Endometrial microvascular endothelial cells (primary cell): ENCODE data around the gene SNRNP48. TPM values are rescaled to one million over a fixed set of nuclear protein-coding genes. Genes with fewer than 3 reads are reported as not detected.

Experiments used
- in situ Hi-C: cut with HindIII; loops from 2 replicates; pipeline ENCODE4 v1.10.0; 2017; ENCODE audit warnings: low sequenced_read_pairs, low pct_unique_long_range_greater_than_20kb; ENCODE audit errors: inconsistent ontology term
- total RNA-seq: library from RNA; depleted of rRNA; stranded (reverse); fragments of >200 nt; gene quantifications from one replicate; pipeline ENCODE4 v1.2.3, GENCODE V29; 2015; ENCODE audit errors: inconsistent ontology term

Gene SNRNP48
- total RNA-seq, 1 donor from 2014 or later: 8.5 TPM

- in situ Hi-C loops: no loop called here
These were observed 2.3 kb upstream of the SNRNP48 start for GRCh38 chr6:7587631-7588100.

GRCh38 chr6:7588506-7588905 lies 1.5 kb upstream of the SNRNP48 start:
- in situ Hi-C loops: no loop called here

GRCh38 chr6:7589221-7589620 lies 777 bp upstream of the SNRNP48 start:
- in situ Hi-C loops: no loop called here

GRCh38 chr6:7590918-7591302 lies 912 bp downstream of the SNRNP48 start:
- in situ Hi-C loops: no loop called here

GRCh38 chr6:7591770-7592169 lies 1.8 kb downstream of the SNRNP48 start:
- in situ Hi-C loops: no loop called here

GRCh38 chr6:7593229-7593628 lies 3.2 kb downstream of the SNRNP48 start:
- in situ Hi-C loops: no loop called here

- in situ Hi-C loops: no loop called here
These were observed 4.7 kb downstream of the SNRNP48 start for GRCh38 chr6:7594579-7595125.

- in situ Hi-C loops: loop anchor here (25.0 kb wide), 1 partner anchor 317 kb away; no protein-coding TSS in a partner anchor
These were observed 14.0 kb downstream of the SNRNP48 start for GRCh38 chr6:7604003-7604402.

- in situ Hi-C loops: loop anchor here (25.0 kb wide), 1 partner anchor 317 kb away; no protein-coding TSS in a partner anchor
These were observed 14.5 kb downstream of the SNRNP48 start for GRCh38 chr6:7604506-7604905.

- in situ Hi-C loops: loop anchor here (25.0 kb wide), 1 partner anchor 328 kb away; no protein-coding TSS in a partner anchor
These were observed 25.8 kb downstream of the SNRNP48 start for GRCh38 chr6:7615611-7616383.

- in situ Hi-C loops: loop anchor here (25.0 kb wide), 1 partner anchor 331 kb away; no protein-coding TSS in a partner anchor
These were observed 28.1 kb downstream of the SNRNP48 start for GRCh38 chr6:7617801-7618764.

GRCh38 chr6:7621761-7622160 lies 31.8 kb downstream of the SNRNP48 start:
- in situ Hi-C loops: loop anchor here (25.0 kb wide), 1 partner anchor 334 kb away; no protein-coding TSS in a partner anchor

GRCh38 chr6:7624796-7625710 lies 35.1 kb downstream of the SNRNP48 start:
- in situ Hi-C loops: loop anchor here (25.0 kb wide), 1 partner anchor 338 kb away; no protein-coding TSS in a partner anchor

GRCh38 chr6:7628479-7628878 lies 38.5 kb downstream of the SNRNP48 start:
- in situ Hi-C loops: no loop called here

GRCh38 chr6:7628909-7629308 lies 38.9 kb downstream of the SNRNP48 start:
- in situ Hi-C loops: no loop called here

GRCh38 chr6:7629321-7629720 lies 39.3 kb downstream of the SNRNP48 start:
- in situ Hi-C loops: no loop called here

- in situ Hi-C loops: no loop called here
These were observed 40.8 kb downstream of the SNRNP48 start for GRCh38 chr6:7630792-7631191.

- in situ Hi-C loops: no loop called here
These were observed 41.5 kb downstream of the SNRNP48 start for GRCh38 chr6:7631466-7631865.
